Measurements from ENCODE around the gene TBL3. TPM values are rescaled to one million over a fixed set of nuclear protein-coding genes. Genes with fewer than 3 reads are reported as not detected.
A peak's percentile ranks its signal among the peaks of the same experiment; 100 is the strongest.
"Not testable (repeated sequence)": the region's sequence is repeated elsewhere in the genome, so short reads cannot be mapped to it uniquely, and the experiment has no call there.

The TBL3 gene
- total RNA-seq, 1 donor from 2014 or later, result 72.5 TPM

DNA sequence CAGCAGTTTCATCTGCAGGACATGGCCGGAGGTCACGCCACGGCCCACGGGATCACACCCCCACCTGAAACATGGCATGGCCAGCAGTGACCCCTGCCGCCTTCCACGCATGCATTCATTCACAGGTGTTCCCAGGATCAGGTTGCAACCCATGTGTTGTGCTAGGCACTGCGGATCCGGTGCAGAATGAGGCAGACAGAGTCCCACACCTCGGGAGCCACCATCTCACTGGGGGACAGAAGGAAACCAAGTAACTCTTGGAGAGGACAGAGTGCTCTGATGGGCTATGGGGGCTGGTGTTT, 24.5 kb upstream of the TBL3 start:
- no peak overlapping the region for H3K27ac Mint-ChIP-seq
- H3K27me3 Mint-ChIP-seq (ENCODE audit: low read depth), result no peaks in the 10 kb centered on the region
- intact Hi-C loops (cut with micrococcal nuclease), result no loop called here
- H3K9me3 Mint-ChIP-seq, result no peaks in the 10 kb centered on the region
- no peaks in the 10 kb centered on the region for H3K36me3 Mint-ChIP-seq (ENCODE audit: low read depth)
- H3K4me3 Mint-ChIP-seq (ENCODE audit: low read depth), result no peak overlapping the region
- H3K4me1 Mint-ChIP-seq (ENCODE audit: low read depth), result peaks cover 9% of the 10 kb centered on the region
- DNase-seq (ENCODE audit: low spot score), result no peak

DNA sequence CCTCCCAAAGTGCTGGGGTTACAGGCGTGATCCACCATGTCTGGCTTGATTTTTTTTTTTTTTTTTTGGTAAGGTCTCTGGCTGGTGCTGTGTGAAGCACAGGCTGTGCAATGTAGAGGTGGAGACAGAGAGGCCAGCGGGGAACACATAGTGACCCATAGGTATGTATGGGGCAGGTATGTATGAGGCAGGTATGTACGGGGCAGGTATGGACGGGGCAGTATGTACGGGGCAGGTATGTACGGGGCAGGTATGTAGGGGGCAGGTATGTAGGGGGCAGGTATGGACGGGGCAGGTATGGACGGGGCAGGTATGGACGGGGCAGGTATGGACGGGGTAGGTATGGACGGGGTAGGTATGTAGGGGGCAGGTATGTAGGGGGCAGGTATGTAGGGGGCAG, 22.3 kb upstream of the TBL3 start:
- Mint-ChIP-seq H3K27me3 (ENCODE audit: low read depth) (no peaks in the 10 kb centered on the region), H3K9me3 (no peaks in the 10 kb centered on the region), H3K36me3 (ENCODE audit: low read depth) (no peaks in the 10 kb centered on the region), H3K27ac (no peak overlapping the region), H3K4me3 (ENCODE audit: low read depth) (no peak overlapping the region), H3K4me1 (ENCODE audit: low read depth) (peaks cover 7% of the 10 kb centered on the region)
- DNase-seq (ENCODE audit: low spot score), result no peak
- intact Hi-C loops (cut with micrococcal nuclease), result no loop called here

DNA sequence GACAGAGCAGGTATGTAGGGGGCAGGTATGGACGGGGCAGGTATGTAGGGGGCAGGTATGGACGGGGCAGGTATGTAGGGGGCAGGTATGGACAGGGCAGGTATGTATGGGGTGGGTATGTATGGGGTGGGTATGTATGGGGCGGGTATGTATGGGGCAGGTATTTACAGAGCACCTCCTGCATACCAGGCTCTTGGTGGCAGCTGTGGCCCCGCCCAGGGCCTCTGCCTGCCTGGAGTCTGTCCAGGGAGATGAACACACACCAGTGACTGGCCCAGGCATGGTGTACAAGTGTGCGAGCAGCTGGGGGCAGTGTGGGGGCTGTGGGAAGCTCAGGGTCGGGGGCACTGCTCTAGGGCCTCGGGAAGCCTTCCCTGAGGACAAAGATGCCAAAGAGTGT, 21.8 kb upstream of the TBL3 start:
- Mint-ChIP-seq H3K27me3 (ENCODE audit: low read depth) (no peaks in the 10 kb centered on the region), H3K27ac (no peak overlapping the region), H3K4me3 (ENCODE audit: low read depth) (no peak overlapping the region), H3K9me3 (no peaks in the 10 kb centered on the region), H3K4me1 (ENCODE audit: low read depth) (peaks cover 5% of the 10 kb centered on the region), H3K36me3 (ENCODE audit: low read depth) (no peaks in the 10 kb centered on the region)
- intact Hi-C loops (cut with micrococcal nuclease), result no loop called here
- DNase-seq (ENCODE audit: low spot score), result no peak

DNA sequence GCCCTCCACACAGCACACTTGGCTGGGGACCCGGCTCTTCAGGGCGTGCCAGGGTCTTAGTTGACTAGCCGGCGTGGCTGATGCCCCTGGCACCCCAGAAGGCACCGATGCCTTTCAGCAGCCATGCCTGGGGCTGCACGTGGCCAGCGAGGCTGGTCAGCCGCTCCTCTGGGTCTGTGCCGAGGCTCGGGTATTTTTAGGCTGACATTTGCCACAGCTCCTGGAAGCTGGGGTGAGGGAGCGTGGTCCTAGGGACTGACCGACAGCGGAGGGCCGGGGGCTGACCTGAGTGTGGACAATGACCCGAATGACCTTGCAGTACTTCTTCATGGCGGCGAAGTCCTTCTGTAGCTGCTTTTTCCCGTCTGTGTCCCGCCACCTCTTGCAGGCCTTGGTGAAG, 21.3 kb upstream of the TBL3 start:
- Mint-ChIP-seq H3K4me3 (ENCODE audit: low read depth) (no peak overlapping the region), H3K27me3 (ENCODE audit: low read depth) (no peaks in the 10 kb centered on the region), H3K4me1 (ENCODE audit: low read depth) (peaks cover 5% of the 10 kb centered on the region), H3K36me3 (ENCODE audit: low read depth) (no peaks in the 10 kb centered on the region), H3K27ac (no peak overlapping the region), H3K9me3 (no peaks in the 10 kb centered on the region)
- intact Hi-C loops (cut with micrococcal nuclease), result no loop called here
- no peak for DNase-seq (ENCODE audit: low spot score)

DNA sequence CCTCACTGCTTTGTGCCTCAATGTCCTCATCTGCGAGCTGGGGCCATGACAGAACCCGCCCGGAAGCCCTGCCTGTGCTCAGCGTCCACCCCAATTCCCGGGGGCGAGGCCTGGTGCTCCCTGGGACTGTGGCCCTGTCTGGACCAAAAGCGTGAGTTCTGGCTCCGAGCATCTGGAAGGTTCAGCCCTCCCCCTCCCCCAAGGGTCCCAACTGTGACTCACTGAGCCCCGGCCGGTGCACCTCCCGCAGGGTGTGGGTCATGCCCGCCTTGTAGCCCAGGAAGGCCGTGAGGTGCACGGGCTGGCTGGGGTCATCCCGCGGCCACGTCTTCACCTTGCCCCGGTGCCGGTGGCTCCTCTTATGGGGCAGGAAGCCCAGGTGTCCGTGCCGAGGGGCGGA, 18.1 kb upstream of the TBL3 start:
- DNase-seq (ENCODE audit: low spot score), result no peak
- intact Hi-C loops (cut with micrococcal nuclease), result no loop called here
- Mint-ChIP-seq H3K36me3 (ENCODE audit: low read depth) (no peaks in the 10 kb centered on the region), H3K4me3 (ENCODE audit: low read depth) (no peak overlapping the region), H3K9me3 (no peaks in the 10 kb centered on the region), H3K4me1 (ENCODE audit: low read depth) (peaks cover 5% of the 10 kb centered on the region), H3K27ac (no peak overlapping the region), H3K27me3 (ENCODE audit: low read depth) (no peaks in the 10 kb centered on the region)

DNA sequence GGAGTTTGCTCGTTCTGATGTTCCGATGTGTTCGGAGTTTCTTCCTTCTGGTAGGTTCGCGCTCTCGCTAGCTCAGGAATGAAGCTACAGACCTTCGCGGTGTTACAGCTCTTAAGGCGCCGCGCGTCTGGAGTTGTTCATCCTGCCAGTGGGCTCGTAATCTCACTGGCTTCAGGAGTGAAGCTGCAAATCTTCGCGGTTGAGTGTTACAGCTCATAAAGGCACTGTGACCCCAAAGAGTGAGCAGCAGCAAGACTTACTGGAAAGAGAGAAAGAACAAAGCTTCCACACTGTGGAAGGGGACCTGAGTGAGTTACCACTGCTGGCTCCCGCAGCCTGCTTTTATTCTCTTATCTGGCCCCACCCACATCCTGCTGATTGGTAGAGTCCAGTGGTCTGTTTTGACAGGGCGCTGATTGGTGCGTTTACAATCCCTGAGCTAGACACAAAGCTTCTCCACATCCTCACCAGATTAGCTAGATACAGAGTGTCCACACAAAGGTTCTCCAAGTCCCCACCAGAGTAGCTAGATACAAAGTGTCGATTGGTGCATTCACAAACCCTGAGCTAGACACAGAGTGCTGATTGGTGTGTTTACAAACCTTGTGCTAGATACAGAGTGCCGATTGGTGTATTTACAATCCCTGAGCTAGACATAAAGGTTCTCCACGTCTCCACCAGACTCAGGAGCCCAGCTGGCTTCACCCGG, 14.3 kb upstream of the TBL3 start:
- intact Hi-C loops (cut with micrococcal nuclease), result not testable (repeated sequence)

DNA sequence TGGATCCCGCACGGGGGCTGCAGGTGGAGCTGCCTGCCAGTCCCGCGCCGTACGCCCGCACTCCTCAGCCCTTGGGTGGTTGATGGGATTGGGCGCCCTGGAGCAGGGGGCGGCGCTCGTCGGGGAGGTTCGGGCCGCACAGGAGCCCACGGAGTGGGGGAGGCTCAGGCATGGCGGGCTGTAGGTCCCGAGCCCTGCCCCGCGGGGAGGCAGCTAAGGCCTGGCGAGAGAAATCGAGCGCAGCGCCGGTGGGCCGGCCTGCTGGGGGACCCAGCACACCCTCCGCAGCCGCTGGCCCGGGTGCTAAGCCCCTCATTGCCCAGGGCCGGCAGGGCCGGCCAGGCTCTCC, 13.7 kb upstream of the TBL3 start:
- intact Hi-C loops (cut with micrococcal nuclease); H3K27ac Mint-ChIP-seq; DNase-seq (ENCODE audit: low spot score); H3K9me3 Mint-ChIP-seq; H3K27me3 Mint-ChIP-seq (ENCODE audit: low read depth); H3K4me3 Mint-ChIP-seq (ENCODE audit: low read depth): not testable (repeated sequence)
- Mint-ChIP-seq H3K36me3 (ENCODE audit: low read depth) (peaks cover 34% of the 10 kb centered on the region), H3K4me1 (ENCODE audit: low read depth) (peaks cover 23% of the 10 kb centered on the region)

More for the DNA sequence above, 14.3 kb upstream of the TBL3 start:
- H3K9me3 Mint-ChIP-seq; H3K27me3 Mint-ChIP-seq (ENCODE audit: low read depth); H3K4me3 Mint-ChIP-seq (ENCODE audit: low read depth); DNase-seq (ENCODE audit: low spot score); H3K27ac Mint-ChIP-seq: not testable (repeated sequence)
- Mint-ChIP-seq H3K4me1 (ENCODE audit: low read depth) (peaks cover 23% of the 10 kb centered on the region), H3K36me3 (ENCODE audit: low read depth) (peaks cover 28% of the 10 kb centered on the region)

DNA sequence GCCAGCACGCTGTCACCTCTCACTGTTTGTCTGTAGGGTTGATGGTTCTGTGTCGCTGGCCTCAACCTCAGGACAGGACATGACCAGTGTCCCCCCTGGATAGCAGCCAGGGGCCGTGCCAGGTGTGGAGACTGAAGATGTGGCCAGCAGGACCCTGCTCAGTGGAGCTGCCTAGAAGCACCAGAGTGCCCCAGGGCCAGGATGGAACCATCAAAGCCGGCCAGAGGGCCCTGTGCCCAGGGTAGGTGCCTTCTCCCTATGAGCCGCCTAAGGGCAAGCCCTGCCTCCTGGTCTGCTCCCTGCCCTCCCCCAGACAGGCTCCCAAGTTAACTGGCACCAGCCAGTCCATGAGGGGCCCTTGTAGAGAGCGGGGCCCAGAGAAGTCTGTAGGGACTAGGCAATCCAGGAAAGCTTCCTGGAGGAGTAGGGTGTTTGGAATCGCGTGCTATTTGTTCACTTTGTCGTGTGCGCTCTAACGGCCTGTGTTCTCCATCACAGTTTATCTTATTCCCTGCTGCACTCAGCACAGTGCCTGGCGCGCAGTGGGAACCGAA, 13.1 kb upstream of the TBL3 start:
- intact Hi-C loops (cut with micrococcal nuclease), result loop anchor here (1.0 kb wide), 2 partner anchors 15 to 176 kb away; partner anchors contain the start of genes MSRB1, NUBP2 and SPSB3
- Mint-ChIP-seq H3K9me3 (no peaks in the 10 kb centered on the region), H3K27me3 (ENCODE audit: low read depth) (no peaks in the 10 kb centered on the region), H3K4me3 (ENCODE audit: low read depth) (peak overlapping the region; percentile 95), H3K4me1 (ENCODE audit: low read depth) (peaks cover 26% of the 10 kb centered on the region), H3K36me3 (ENCODE audit: low read depth) (peaks cover 40% of the 10 kb centered on the region), H3K27ac (no peak overlapping the region)
- DNase-seq (ENCODE audit: low spot score), result no peak

DNA sequence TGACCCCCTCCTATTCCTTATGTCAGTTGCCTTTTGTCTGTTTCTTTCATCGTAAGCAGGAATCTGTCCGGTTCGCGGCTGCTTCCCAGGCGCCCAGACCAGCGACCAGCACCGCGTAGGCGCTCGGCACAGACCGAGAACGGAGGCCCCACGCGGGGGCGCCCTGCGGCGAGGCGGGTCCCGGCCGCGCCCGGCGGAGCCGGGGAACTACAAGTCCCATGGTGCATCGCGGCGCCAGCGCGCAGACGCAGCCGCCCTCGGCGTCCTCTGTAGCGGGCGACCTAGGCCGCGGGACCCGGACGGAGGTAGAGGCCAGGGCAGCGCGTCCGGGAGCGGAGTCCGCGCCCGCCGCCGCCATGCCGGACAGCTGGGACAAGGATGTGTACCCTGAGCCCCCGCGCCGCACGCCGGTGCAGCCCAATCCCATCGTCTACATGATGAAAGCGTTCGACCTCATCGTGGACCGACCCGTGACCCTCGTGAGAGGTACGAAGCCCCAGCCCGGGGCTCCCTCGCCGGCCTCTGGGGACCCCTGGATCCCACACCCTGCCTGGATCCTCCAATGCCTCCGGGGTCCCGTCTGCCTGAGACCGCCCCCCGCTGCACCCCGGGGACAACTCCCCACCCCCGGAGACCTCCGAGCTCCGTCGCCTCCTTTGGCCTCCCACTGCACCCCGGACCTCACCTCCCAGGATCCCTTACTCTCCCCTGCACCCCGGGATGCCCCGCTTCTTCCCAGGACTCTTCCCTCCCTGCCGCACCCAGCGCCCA, 12.4 kb upstream of the TBL3 start, which contains the start of gene NDUFB10:
Gene NDUFB10, plus strand, starts transcription at position 270 of the 771 bp plus-strand sequence. Its CDS starts 87 bp downstream, at position 357.
- H3K4me1 Mint-ChIP-seq (ENCODE audit: low read depth), result peaks cover 26% of the 10 kb centered on the region
- intact Hi-C loops (cut with micrococcal nuclease), result loop anchor here (1.0 kb wide), 2 partner anchors 16 to 177 kb away; partner anchors contain the start of genes MSRB1, NUBP2 and SPSB3

DNA sequence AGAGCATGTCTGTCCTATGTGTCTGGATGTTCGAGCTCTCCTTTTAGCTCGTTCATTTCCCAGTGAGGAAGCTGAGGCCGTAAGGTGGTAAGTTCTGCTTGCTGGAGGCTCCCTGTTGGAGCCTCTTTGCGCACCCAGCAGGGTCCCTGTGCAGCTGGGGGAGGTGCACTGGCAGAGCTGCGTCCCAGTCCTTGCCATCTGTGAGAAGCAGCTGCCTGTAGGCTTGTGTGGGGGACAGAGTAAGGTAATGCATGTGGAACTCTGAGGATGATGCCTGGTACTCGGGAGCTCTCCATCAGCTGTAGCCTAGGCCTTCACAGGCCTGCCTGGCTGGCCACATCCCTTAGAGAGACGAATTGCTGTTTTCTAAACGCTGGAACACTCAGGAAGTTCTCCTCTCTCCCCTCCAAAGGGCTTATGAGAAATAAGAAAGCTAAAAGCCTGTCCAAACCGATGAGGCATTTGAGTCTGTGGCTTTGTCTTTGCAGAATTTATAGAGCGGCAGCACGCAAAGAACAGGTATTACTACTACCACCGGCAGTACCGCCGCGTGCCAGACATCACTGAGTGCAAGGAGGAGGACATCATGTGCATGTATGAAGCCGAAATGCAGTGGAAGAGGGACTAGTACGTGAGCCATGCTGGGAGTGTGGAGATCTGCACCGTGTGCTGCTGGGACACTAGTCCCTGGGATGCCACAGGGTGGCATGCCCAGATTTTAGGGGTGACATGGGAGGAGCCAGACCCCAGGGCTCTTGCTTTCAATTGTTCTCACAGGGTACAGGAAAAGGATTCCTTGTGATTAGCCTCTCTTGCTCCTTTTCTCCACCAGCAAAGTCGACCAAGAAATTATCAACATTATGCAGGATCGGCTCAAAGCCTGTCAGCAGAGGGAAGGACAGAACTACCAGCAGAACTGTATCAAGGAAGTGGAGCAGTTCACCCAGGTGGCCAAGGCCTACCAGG, 10.9 kb upstream of the TBL3 start:
- Mint-ChIP-seq H3K27me3 (ENCODE audit: low read depth) (no peaks in the 10 kb centered on the region), H3K9me3 (no peaks in the 10 kb centered on the region), H3K4me3 (ENCODE audit: low read depth) (peak overlapping the region; percentile 95), H3K4me1 (ENCODE audit: low read depth) (peaks cover 32% of the 10 kb centered on the region), H3K36me3 (ENCODE audit: low read depth) (peaks cover 56% of the 10 kb centered on the region), H3K27ac (peak overlapping the region; percentile 89)
- intact Hi-C loops (cut with micrococcal nuclease), result no loop called here
- no peak for DNase-seq (ENCODE audit: low spot score)

More for the DNA sequence above, 12.4 kb upstream of the TBL3 start, which contains the start of gene NDUFB10:
- H3K27ac Mint-ChIP-seq, result peak within 1 kb of the TSS; percentile 89
- no peaks in the 10 kb centered on the region for H3K27me3 Mint-ChIP-seq (ENCODE audit: low read depth)
- no peaks in the 10 kb centered on the region for H3K9me3 Mint-ChIP-seq
- peaks cover 47% of the 10 kb centered on the region for H3K36me3 Mint-ChIP-seq (ENCODE audit: low read depth)
- H3K4me3 Mint-ChIP-seq (ENCODE audit: low read depth), result peak within 1 kb of the TSS; percentile 95
- DNase-seq (ENCODE audit: low spot score), result peak; percentile 91

DNA sequence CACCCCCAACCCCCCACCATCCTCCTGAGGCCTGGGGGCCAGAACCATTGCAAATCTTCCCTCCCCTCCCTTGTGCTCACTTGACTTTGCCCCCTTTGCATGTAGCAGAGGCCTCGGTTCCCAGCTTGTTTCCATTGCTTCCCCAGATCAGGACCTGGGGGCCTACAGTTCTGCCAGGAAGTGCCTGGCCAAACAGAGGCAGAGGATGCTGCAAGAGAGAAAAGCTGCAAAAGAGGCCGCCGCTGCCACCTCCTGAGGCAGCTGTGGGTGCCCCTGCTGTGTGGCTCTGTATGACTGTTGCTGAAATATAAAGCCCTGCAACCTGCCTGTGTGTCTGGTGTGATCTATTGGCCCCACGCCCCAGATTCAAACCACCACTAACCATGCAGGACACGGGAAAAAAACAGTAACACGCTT, 10.2 kb upstream of the TBL3 start:
- Mint-ChIP-seq H3K9me3 (no peaks in the 10 kb centered on the region), H3K27me3 (ENCODE audit: low read depth) (no peaks in the 10 kb centered on the region), H3K36me3 (ENCODE audit: low read depth) (peaks cover 56% of the 10 kb centered on the region), H3K4me1 (ENCODE audit: low read depth) (peaks cover 32% of the 10 kb centered on the region), H3K4me3 (ENCODE audit: low read depth) (peak overlapping the region; percentile 98), H3K27ac (peak overlapping the region; percentile 71)
- intact Hi-C loops (cut with micrococcal nuclease), result no loop called here
- no peak for DNase-seq (ENCODE audit: low spot score)
